Duodenal mucosa (tissue), 2 donors: ENCODE data around the gene NAA25.
A peak's percentile ranks its signal among the peaks of the same experiment; 100 is the strongest.

Experiments
- H3K27ac ChIP-seq: one replicate; pipeline ENCODE4 v1.7.0; 2013; ENCODE audit warnings: low read depth, low read length
- H3K27me3 ChIP-seq, 2 donors: one replicate each; pipeline ENCODE4 v1.7.0; 2013; ENCODE audit warnings: low read length in 2 of 2, control low read depth in 1 of 2; ENCODE audit not compliant: insufficient read depth in 2 of 2, control insufficient read depth in 1 of 2
- H3K36me3 ChIP-seq, 2 donors: one replicate each; pipeline ENCODE4 v1.7.0; 2013; ENCODE audit warnings: low read length in 2 of 2, control low read depth in 1 of 2; ENCODE audit not compliant: insufficient read depth in 2 of 2, control insufficient read depth in 1 of 2
- H3K4me1 ChIP-seq, 2 donors: one replicate each; pipeline ENCODE4 v1.7.0; 2013; ENCODE audit warnings: low read length in 2 of 2, control low read depth in 1 of 2; ENCODE audit not compliant: insufficient read depth in 2 of 2, control insufficient read depth in 1 of 2
- H3K4me3 ChIP-seq, 2 donors: one replicate each; pipeline ENCODE4 v1.7.0; 2013; ENCODE audit warnings: low read length in 2 of 2, low read depth in 1 of 2
- H3K9ac ChIP-seq, 2 donors: one replicate each; pipeline ENCODE4 v1.7.0; 2013; ENCODE audit warnings: low read length in 2 of 2, low read depth in 1 of 2
- H3K9me3 ChIP-seq, 2 donors: one replicate each; pipeline ENCODE4 v1.7.0; 2013; ENCODE audit warnings: low read length in 2 of 2, control low read depth in 1 of 2; ENCODE audit not compliant: control insufficient read depth in 1 of 2

NAA25 gene

DNA sequence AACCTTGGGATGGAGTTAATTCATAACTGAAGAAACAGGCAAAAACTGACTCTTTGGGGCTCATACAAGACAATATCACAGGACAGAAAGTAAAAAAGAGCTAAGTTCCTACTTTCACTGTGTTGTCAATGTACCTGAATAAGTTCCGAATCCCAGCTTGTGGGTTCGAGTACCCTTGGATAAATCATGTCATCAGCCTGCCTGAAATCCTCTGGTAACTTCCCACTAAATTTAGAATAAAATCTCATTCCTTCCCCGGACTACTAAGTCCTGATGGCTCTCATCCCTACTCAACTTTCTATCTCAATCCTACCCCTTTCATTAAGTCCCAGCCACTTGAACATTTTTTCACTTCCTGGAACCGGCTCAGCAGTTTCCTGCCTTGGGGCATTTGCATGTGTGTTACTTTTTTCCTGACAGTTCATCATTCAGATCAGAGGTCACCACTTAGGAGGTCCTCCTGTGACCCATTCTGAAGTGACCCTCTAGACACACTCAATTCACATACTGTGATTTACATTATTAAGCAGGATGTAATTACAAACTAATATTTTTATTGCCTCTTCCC, 82.7 kb downstream of the NAA25 start:
- peaks cover 18 to 53% of the 10 kb centered on the region in 2 donors for H3K36me3 ChIP-seq
- no peaks in the 10 kb centered on the region for H3K27me3 ChIP-seq
- H3K27ac ChIP-seq: no peak overlapping the region
- H3K9me3 ChIP-seq: no peaks in the 10 kb centered on the region
- H3K4me1 ChIP-seq: no peaks in the 10 kb centered on the region
- H3K4me3 ChIP-seq: no peak overlapping the region
- H3K9ac ChIP-seq: no peak overlapping the region

DNA sequence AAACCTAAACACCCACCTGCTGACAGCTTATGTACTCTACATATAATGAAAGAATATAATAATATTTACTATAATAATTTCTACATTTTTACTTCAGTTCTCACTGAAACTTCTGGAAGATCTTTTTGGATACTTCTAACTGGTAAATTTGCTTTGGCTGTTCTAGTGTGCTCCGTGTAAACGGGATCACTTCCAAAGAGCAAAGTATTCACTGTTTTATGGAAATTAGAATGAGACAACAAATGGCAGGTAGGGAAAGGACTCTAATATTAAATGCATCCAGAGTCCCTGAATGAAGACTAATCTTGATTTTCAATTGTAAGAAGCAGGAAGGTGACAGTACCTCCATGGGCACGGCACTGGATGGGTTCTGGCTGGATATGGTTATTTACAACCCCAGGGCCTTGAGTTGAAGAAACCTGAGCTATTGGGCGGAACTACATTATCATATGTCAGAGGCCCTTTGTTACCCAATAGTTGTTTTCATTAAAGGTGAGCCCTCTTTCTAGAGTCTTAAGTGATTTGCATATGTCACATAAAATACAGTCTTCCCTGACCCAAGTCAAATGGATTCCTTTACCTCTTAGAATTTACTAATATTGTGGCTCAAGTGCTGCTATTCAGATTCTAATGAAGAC, 84.7 kb downstream of the NAA25 start:
- Histone ChIP-seq H3K4me3 (no peak overlapping the region), H3K27ac (no peak overlapping the region), H3K4me1 (peaks cover 0 to 2% of the 10 kb centered on the region in 2 donors), H3K9me3 (no peaks in the 10 kb centered on the region), H3K9ac (no peak overlapping the region), H3K27me3 (no peaks in the 10 kb centered on the region), H3K36me3 (peaks cover 26 to 68% of the 10 kb centered on the region in 2 donors)

DNA sequence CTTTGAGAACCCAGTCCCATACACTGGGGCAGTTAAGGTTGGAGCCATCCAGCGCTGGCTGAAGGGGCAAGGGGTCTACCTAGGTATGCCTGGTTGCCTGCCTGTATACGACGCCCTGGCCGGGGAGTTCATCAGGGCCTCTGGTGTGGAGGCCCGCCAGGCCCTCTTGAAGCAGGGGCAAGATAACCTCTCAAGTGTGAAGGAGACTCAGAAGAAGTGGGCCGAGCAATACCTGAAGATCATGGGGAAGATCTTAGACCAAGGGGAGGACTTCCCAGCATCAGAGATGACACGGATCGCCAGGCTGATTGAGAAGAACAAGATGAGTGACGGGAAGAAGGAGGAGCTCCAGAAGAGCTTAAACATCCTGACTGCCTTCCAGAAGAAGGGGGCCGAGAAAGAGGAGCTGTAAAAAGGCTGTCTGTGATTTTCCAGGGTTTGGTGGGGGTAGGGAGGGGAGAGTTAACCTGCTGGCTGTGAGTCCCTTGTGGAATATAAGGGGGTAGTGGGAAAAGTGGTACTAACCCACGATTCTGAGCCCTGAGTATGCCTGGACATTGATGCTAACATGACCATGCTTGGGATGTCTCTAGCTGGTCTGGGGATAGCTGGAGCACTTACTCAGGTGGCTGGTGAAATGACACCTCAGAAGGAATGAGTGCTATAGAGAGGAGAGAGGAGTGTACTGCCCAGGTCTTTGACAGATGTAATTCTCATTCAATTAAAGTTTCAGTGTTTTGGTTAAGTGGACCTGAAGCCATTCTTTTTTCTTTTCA, 86.2 kb downstream of the NAA25 start:
- Histone ChIP-seq H3K4me1 (peaks cover 0 to 4% of the 10 kb centered on the region in 2 donors), H3K27ac (no peak overlapping the region), H3K9ac (no peak overlapping the region), H3K36me3 (peaks cover 25 to 60% of the 10 kb centered on the region in 2 donors), H3K9me3 (no peaks in the 10 kb centered on the region), H3K27me3 (no peaks in the 10 kb centered on the region), H3K4me3 (no peak overlapping the region)

DNA sequence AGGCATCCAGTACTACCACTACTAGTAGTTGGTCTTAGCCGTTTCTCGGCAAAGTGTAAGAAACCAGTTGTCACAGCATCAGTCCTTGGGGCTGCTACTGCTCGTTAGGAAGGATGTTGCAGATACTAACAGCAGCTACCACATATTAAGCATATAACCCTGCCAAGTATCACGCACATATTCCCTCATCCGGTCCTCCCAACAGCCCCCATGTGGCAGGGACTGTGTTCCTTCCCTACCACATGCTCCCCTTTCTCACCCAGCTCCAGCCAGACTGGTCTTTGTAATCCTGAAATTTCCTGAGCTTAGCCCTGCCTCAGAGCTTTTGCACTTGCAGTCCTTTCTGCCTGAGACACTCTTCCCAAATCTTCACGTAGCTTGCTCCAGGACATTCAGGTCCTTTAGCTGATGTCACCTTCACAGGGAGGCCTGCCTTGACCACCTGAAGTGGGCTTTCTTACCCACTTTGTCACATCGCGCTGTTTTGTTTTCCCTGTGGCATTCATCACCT, 87.6 kb downstream of the NAA25 start:
- Histone ChIP-seq H3K27ac (no peak overlapping the region), H3K27me3 (no peaks in the 10 kb centered on the region), H3K9ac (no peak overlapping the region), H3K4me3 (no peak overlapping the region), H3K4me1 (peaks cover 0 to 4% of the 10 kb centered on the region in 2 donors), H3K36me3 (peaks cover 28 to 67% of the 10 kb centered on the region in 2 donors), H3K9me3 (no peaks in the 10 kb centered on the region)

DNA sequence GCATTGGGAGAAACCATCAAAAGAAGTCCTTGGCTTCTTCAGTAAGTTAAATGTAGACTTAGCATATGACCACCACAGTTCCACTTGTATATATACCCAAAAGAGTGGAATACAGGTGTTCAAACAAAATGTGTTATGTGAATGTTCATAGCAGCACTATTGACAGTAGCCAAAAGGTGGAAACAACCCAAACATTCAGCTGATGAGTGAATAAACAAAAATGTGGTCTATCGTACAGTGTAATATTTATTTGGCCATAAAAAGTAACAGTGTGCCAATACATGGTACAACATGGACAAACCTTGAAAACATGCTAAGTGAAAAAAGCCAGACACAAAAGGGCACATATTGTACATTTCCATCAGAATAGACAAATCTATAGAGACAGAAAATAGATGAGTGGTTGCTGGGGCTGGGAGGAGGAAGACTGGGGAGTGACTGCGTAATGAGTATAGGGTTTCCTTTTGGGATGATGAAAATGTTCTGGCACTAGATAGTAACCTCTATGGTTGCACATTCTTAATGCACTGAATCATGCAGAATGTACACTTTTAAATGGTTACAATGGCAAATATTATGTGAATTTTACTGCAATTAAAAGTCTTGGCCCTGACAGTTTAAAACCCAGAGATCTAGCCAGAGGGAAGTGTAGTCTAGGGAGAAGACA, 89.9 kb downstream of the NAA25 start:
- Histone ChIP-seq H3K9me3 (no peaks in the 10 kb centered on the region), H3K36me3 (peaks cover 33 to 59% of the 10 kb centered on the region in 2 donors), H3K4me3 (no peak overlapping the region), H3K4me1 (peaks cover 10 to 12% of the 10 kb centered on the region in 2 donors), H3K9ac (no peak overlapping the region), H3K27me3 (no peaks in the 10 kb centered on the region), H3K27ac (no peak overlapping the region)

DNA sequence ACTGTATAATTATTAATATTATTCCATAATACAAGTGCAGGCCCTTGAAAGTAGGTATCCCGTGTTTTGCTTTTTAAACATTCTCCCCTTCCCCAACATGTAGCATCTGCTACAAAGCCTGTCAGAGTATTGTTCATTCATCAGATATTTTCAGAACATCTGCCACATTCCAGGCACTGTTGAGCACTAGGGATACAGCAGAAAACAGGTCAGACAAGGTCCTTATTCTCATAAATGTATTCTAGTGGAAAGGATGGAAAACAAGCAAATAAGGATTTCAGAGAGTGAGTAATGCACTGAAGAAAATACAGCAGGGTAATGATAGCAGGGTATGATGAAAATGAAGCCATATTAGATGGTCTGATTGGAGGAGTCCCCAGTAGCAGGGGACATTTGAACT, 91.5 kb downstream of the NAA25 start:
- peaks cover 11 to 20% of the 10 kb centered on the region in 2 donors for H3K4me1 ChIP-seq
- H3K27ac ChIP-seq: no peak overlapping the region
- no peak overlapping the region for H3K9ac ChIP-seq
- H3K4me3 ChIP-seq: no peak overlapping the region
- H3K27me3 ChIP-seq: no peaks in the 10 kb centered on the region
- H3K36me3 ChIP-seq: peaks cover 25 to 43% of the 10 kb centered on the region in 2 donors
- no peaks in the 10 kb centered on the region for H3K9me3 ChIP-seq

DNA sequence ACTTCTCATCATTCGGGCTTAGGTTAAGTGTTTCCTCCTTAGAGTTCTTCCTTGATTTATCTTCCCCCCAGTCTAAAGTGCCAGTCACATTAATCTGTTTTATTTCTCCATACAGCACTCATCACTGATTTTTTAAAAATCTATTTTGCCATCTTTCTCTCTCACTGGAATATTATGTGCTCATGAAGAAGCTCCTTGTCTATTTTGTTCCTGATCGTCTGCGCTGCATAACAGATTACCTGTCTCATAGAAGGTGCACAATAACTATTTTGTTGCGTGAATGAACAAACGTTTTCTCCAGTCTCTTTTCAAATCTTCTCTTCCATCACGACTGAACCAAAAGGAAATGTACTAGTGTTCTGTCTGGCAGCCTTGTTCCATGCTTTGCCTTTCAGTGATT, 92.6 kb downstream of the NAA25 start:
- Histone ChIP-seq H3K9ac (no peak overlapping the region), H3K27me3 (no peaks in the 10 kb centered on the region), H3K4me3 (no peak overlapping the region), H3K36me3 (peaks cover 19 to 34% of the 10 kb centered on the region in 2 donors), H3K9me3 (no peaks in the 10 kb centered on the region), H3K27ac (no peak overlapping the region), H3K4me1 (peaks cover 19 to 30% of the 10 kb centered on the region in 2 donors)

DNA sequence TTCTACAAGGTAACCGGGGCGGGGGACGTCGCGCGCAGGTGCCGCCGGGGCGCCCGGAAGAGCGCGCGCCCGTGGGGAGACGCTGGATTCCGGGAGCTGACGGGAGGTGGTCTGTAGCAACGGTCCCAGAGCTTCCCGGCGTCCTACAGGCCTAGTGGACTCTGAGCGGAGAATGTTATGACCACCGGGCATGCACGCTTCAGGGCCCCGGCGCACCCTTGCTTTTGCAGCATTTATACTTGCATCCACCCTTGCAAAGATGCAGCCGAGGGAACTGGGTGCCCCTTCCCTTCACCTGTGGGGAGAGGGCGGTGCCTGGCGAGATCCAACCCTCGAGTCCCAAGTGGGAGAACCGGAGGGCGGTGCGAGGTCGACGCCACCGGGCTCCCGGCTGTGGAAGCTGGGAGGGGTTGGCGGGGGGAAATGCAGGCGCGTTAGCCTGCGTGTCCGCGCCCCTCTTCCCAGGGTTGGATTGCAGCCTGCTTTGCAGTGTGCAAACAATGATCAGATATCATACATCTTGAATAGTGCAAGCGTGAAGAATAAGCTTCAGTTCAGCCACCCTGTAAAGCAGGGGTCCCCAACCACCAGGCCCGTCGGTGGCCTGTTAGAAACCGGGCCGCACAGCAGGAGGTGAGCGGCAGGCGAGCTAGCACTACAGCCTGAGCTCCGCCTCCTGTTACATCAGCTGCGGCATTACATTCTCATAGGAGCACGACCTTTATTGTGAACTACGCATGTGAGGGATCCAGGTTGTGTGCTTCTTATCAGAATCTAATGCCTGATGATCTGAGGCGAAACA, 94.8 kb downstream of the NAA25 start:
- H3K9ac ChIP-seq: peak overlapping the region; percentile 69 to 82
- peak overlapping the region; percentile 92 to 93 for H3K4me3 ChIP-seq
- H3K36me3 ChIP-seq: peaks cover 9 to 12% of the 10 kb centered on the region in 2 donors
- peaks cover 19 to 30% of the 10 kb centered on the region in 2 donors for H3K4me1 ChIP-seq
- H3K27ac ChIP-seq: peak overlapping the region; percentile 82
- no peaks in the 10 kb centered on the region for H3K9me3 ChIP-seq
- no peaks in the 10 kb centered on the region for H3K27me3 ChIP-seq

DNA sequence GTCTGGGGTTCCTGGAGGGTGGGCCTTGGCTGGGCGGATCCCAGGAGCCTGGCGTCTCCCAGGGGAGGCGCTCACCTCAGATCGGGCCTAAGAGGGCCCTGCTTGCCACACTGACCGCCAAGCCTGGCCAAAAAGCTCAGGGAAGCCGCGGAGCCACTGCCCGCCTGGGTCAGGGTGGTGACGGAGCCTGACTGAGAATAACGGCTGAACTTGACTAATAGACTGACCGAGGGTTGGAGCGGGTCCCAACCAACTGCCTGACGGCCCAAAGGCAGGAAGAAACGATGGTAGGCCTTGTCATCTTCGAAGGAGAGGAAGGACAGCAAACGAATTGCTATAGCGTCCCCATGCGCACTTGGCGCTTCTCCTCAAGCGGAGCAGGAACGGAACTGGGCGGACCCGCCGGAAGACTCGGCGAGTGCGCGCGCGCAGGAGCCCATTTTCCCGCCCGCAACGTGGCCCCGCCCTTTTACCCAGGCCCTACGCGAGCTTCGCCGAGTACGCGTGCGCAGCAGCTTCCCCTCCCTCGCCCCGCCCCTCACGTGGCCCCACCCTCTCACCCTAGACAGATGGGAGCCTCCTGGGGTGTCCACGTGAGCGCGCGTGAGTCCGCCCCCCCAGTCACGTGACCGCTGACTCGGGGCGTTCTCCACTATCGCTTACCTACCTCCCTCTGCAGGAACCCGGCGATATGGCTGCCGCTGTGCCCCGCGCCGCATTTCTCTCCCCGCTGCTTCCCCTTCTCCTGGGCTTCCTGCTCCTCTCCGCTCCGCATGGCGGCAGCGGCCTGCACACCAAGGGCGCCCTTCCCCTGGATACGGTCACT, 95.6 kb downstream of the NAA25 start, which contains the start of the genes ERP29 and TMEM116:
Gene ERP29 (plus strand): TSS at position 652 of the 826 bp plus-strand sequence. CDS start 40 bp downstream, at position 692.
Gene TMEM116 (minus strand): TSS at position 391 of the 826 bp plus-strand sequence. CDS start 7,895 bp downstream, outside the sequence.
- Histone ChIP-seq H3K36me3 (peaks cover 9 to 12% of the 10 kb centered on the region in 2 donors), H3K9me3 (no peaks in the 10 kb centered on the region), H3K27ac (peak within 1 kb of the TSS; percentile 92), H3K27me3 (no peaks in the 10 kb centered on the region), H3K9ac (peak within 1 kb of the TSS; percentile 90 to 99), H3K4me3 (peak within 1 kb of the TSS; percentile 92 to 93), H3K4me1 (peaks cover 19 to 29% of the 10 kb centered on the region in 2 donors)
